B cell (primary cell): ENCODE measurements around the gene SEC16A. TPM values are rescaled to one million over a fixed set of nuclear protein-coding genes. Genes with fewer than 3 reads are reported as not detected.

ENCODE experiments used
- ATAC-seq: fragments of 200-7000 bp; cut with Tn5 transposase; one replicate; pipeline ENCODE4 v1.10.0; 2021; ENCODE audit warnings: low read depth, mild to moderate bottlenecking, moderate number of reproducible peaks, moderate library complexity
- CTCF ChIA-PET: fragments of 350-600 bp; sonication (Branson Sonifier 250); formaldehyde crosslinking; loops from one replicate; lab custom pipeline; 2021; ENCODE audit warnings: antibody characterized with exemption, inconsistent platforms; lab: Charles Lee
- POLR2A ChIA-PET: fragments of 350-600 bp; sonication (Branson Sonifier 250); formaldehyde crosslinking; loops from one replicate; lab custom pipeline; 2021; ENCODE audit warnings: antibody characterized with exemption; lab: Charles Lee
- DNase-seq: peaks from one replicate; pipeline ENCODE4 v3.0.0; 2013
- H2AFZ ChIP-seq: 2 replicates; pipeline ENCODE4 v1.6.1; 2012; ENCODE audit warnings: mild to moderate bottlenecking, low read depth, low read length; ENCODE audit not compliant: insufficient read depth, poor library complexity, severe bottlenecking
- H3K27ac ChIP-seq, 2 donors: 1 replicate in 1 of 2; 2 replicates in 1 of 2; pipeline ENCODE4 v1.5.1; 2012 to 2013; ENCODE audit warnings: low read length in 2 of 2, mild to moderate bottlenecking in 2 of 2, moderate library complexity in 1 of 2
- H3K27me3 ChIP-seq, 4 experiments: fragments of 200-600 bp in 1 of 4; sonication (generic) in 1 of 4; replicated peaks in 1 of 4; 1 replicate in 2 of 4; 2 replicates in 2 of 4; pipeline versions ENCODE4 v1.6.1 to v1.7.0; 2013 to 2016; ENCODE audit warnings: low read length in 3 of 4, mild to moderate bottlenecking in 2 of 4, mixed read lengths in 1 of 4, moderate library complexity in 1 of 4; ENCODE audit not compliant: insufficient read depth in 4 of 4, control insufficient read depth in 3 of 4; ENCODE audit errors: control extremely low read depth in 1 of 4
- H3K36me3 ChIP-seq, 2 experiments: replicated peaks in 1 of 2; 1 replicate in 1 of 2; 2 replicates in 1 of 2; pipeline versions ENCODE4 v1.6.1 to v1.7.1; 2013; ENCODE audit warnings: low read length in 1 of 2; ENCODE audit not compliant: insufficient read depth in 2 of 2, control insufficient read depth in 1 of 2; ENCODE audit errors: control extremely low read depth in 1 of 2, extremely low read depth in 1 of 2
- H3K4me1 ChIP-seq, 2 donors: fragments of 200-600 bp in 1 of 2; sonication (generic) in 1 of 2; 1 replicate in 1 of 2; 2 replicates in 1 of 2; pipeline versions ENCODE4 v1.5.1 to v1.6.1; 2013 to 2017; ENCODE audit warnings: low read length in 2 of 2; ENCODE audit not compliant: control insufficient read depth in 2 of 2, insufficient read depth in 2 of 2
- H3K4me2 ChIP-seq: replicated peaks from 2 replicates; pipeline ENCODE3; 2012; ENCODE audit warnings: mild to moderate bottlenecking, low read depth, low read length; ENCODE audit not compliant: poor library complexity, severe bottlenecking
- H3K4me3 ChIP-seq, 5 experiments: fragments of 200-600 bp in 1 of 5; sonication (generic) in 1 of 5; 1 replicate in 3 of 5; 2 replicates in 2 of 5; pipeline versions ENCODE4 v1.5.1 to v1.7.0; 2011 to 2016; ENCODE audit warnings: low read length in 4 of 5, mild to moderate bottlenecking in 4 of 5, low read depth in 2 of 5, control low read depth in 1 of 5, moderate library complexity in 1 of 5; ENCODE audit not compliant: insufficient read depth in 1 of 5; ENCODE audit errors: control extremely low read depth in 1 of 5, extremely low read depth in 1 of 5
- H3K79me2 ChIP-seq: fragments of 200-600 bp; sonication (generic); one replicate; pipeline ENCODE4 v1.6.0; 2016; ENCODE audit warnings: low read length; ENCODE audit not compliant: control insufficient read depth, insufficient read depth
- H3K9ac ChIP-seq: fragments of 200-600 bp; sonication (generic); 2 replicates; pipeline ENCODE4 v1.6.1; 2017; ENCODE audit warnings: mild to moderate bottlenecking, low read length, moderate library complexity
- H3K9me3 ChIP-seq, 3 donors: one replicate each; pipeline versions ENCODE4 v1.6.1 to v1.7.1; 2013; ENCODE audit warnings: low read length in 2 of 3; ENCODE audit not compliant: control insufficient read depth in 2 of 3, insufficient read depth in 1 of 3; ENCODE audit errors: control extremely low read depth in 1 of 3
- H4K20me1 ChIP-seq: 2 replicates; pipeline ENCODE4 v1.6.0; 2012; ENCODE audit warnings: mild to moderate bottlenecking, low read length; ENCODE audit not compliant: insufficient read depth, control insufficient read depth, poor library complexity, severe bottlenecking
- H3K27ac Mint-ChIP-seq: one replicate; pipeline ENCODE4 v1.8.0; 2021; ENCODE audit warnings: mixed read lengths
- H3K27me3 Mint-ChIP-seq: one replicate; pipeline ENCODE4 v1.8.0; 2021; ENCODE audit warnings: mixed read lengths
- H3K4me1 Mint-ChIP-seq: one replicate; pipeline ENCODE4 v1.8.0; 2021; ENCODE audit warnings: mixed read lengths
- H3K4me3 Mint-ChIP-seq: one replicate; pipeline ENCODE4 v1.8.0; 2021; ENCODE audit warnings: mixed read lengths
- H3K9me3 Mint-ChIP-seq: one replicate; pipeline ENCODE4 v1.8.0; 2022; ENCODE audit warnings: mixed read lengths; ENCODE audit not compliant: insufficient read depth
- EZH2 ChIP-seq: IDR thresholded peaks from 2 replicates; pipeline ENCODE4 v1.6.1; 2012; ENCODE audit warnings: borderline replicate concordance, low read depth, mild to moderate bottlenecking, moderate library complexity, low read length; ENCODE audit not compliant: insufficient read depth, poor library complexity, severe bottlenecking
- WGBS: methylation state at CpG from one replicate; pipeline ENCODE4 v1.1.5; 2013; ENCODE audit warnings: missing lambda C conversion rate; ENCODE audit not compliant: insufficient coverage; 5-methylcytosine and 5-hydroxymethylcytosine counted together
- intact Hi-C: fragments of 100-400 bp; cut with micrococcal nuclease; formaldehyde crosslinking; loops from one replicate; pipeline ENCODE4 v1.10.0; 2022
- polyA plus RNA-seq: library from polyadenylated mRNA; depleted of rRNA; stranded (reverse); fragments of >200 nt; gene quantifications from 2 replicates; pipeline ENCODE4 v1.2.3, GENCODE V29; 2012
- total RNA-seq, 2 donors: library from RNA; stranded (reverse); fragments of 120-200 nt in 1 of 2; gene quantifications; 1 replicate in 1 of 2; 2 replicates in 1 of 2; pipeline versions ENCODE4 v1.2.3 to v1.2.4, GENCODE V29; 2013 to 2022
- TF ChIP-seq, protein P1 (sequence below): fragments of 200-600 bp; IDR thresholded peaks from one replicate; pipeline ENCODE4 v1.8.0; 2022; ENCODE audit warnings: antibody characterized with exemption, mild to moderate bottlenecking

Gene SEC16A
- total and polyA plus RNA-seq, 2 donors (not counting 1 experiment from before 2014, with no cell fraction given): 31.7 to 73.4 TPM

GRCh38 chr9:136499935-136500910, 17.4 kb upstream of the SEC16A start:
- peaks cover 19% of the 10 kb centered on the region for H4K20me1 ChIP-seq
- H3K36me3 ChIP-seq: peaks cover 0 to 65% of the 10 kb centered on the region in 2 experiments
- intact Hi-C loops: no loop called here
- no peak overlapping the region for H3K27ac ChIP-seq
- no peaks in the 10 kb centered on the region for H3K27me3 ChIP-seq
- TF ChIP-seq, protein P1, sequence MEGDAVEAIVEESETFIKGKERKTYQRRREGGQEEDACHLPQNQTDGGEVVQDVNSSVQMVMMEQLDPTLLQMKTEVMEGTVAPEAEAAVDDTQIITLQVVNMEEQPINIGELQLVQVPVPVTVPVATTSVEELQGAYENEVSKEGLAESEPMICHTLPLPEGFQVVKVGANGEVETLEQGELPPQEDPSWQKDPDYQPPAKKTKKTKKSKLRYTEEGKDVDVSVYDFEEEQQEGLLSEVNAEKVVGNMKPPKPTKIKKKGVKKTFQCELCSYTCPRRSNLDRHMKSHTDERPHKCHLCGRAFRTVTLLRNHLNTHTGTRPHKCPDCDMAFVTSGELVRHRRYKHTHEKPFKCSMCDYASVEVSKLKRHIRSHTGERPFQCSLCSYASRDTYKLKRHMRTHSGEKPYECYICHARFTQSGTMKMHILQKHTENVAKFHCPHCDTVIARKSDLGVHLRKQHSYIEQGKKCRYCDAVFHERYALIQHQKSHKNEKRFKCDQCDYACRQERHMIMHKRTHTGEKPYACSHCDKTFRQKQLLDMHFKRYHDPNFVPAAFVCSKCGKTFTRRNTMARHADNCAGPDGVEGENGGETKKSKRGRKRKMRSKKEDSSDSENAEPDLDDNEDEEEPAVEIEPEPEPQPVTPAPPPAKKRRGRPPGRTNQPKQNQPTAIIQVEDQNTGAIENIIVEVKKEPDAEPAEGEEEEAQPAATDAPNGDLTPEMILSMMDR: no peak
- TF ChIP-seq EZH2: no peak
- H3K9me3 ChIP-seq: no peaks in the 10 kb centered on the region
- Mint-ChIP-seq H3K27me3 (no peaks in the 10 kb centered on the region), H3K27ac (no peak overlapping the region), H3K9me3 (no peaks in the 10 kb centered on the region), H3K4me1 (no peaks in the 10 kb centered on the region), H3K4me3 (no peak overlapping the region)
- DNase-seq (no peak), ATAC-seq (no peak)
- no peak overlapping the region for H2AFZ ChIP-seq
- 95% methylated on average over 46 of the region's 50 CpGs for WGBS
- H3K4me1 ChIP-seq: no peaks in the 10 kb centered on the region
- H3K79me2 ChIP-seq: no peaks in the 10 kb centered on the region
- no peak overlapping the region for H3K4me2 ChIP-seq
- POLR2A ChIA-PET: interaction anchor here (0.7 kb wide), 1 partner anchor 57 kb away, joined by 3 read pairs; no protein-coding TSS in a partner anchor
- CTCF ChIA-PET: no interaction called here
- H3K9ac ChIP-seq: no peak overlapping the region
- H3K4me3 ChIP-seq: no peak overlapping the region
